ENCODE measurements around the gene TRIM25. TPM values are rescaled to one million over a fixed set of nuclear protein-coding genes. Genes with fewer than 3 reads are reported as not detected.

Gene TRIM25
- total RNA-seq, 1 experiment from 2014 or later: 92.8 TPM

GRCh38 chr17:56863974-56864373 lies 49.9 kb downstream of the TRIM25 start:
- ChIA-PET CTCF (interaction anchor here (0.7 kb wide), 1 partner anchor 46 kb away, joined by 5 read pairs; no protein-coding TSS in a partner anchor), POLR2A (ENCODE audit: unreplicated experiment) (no interaction called here)
- Histone ChIP-seq H3K4me3 (no peak overlapping the region), H3K4me2 (no peak overlapping the region), H3F3A (ENCODE audit: insufficient read depth, low read depth) (peaks cover 7% of the 10 kb centered on the region), H2AFZ (no peak overlapping the region), H3K27ac (no peak overlapping the region), H3K36me3 (ENCODE audit: low read depth) (peaks cover 30% of the 10 kb centered on the region; the same call in 1 of the 2 replicates), H3K27me3 (ENCODE audit: insufficient read depth, low read depth) (no peaks in the 10 kb centered on the region), H4K20me1 (ENCODE audit: insufficient read depth) (no peaks in the 10 kb centered on the region), H3K9me2 (ENCODE audit: insufficient read depth) (no peaks in the 10 kb centered on the region), H3K79me2 (ENCODE audit: low read depth) (no peaks in the 10 kb centered on the region), H3K9me3 (ENCODE audit: insufficient read depth, low read depth) (no peaks in the 10 kb centered on the region), H3K4me1 (replicated peaks; ENCODE audit: insufficient read depth) (no peaks in the 10 kb centered on the region)
- DNase-seq: no peak
- intact Hi-C loops (cut with micrococcal nuclease; ENCODE audit: unreplicated experiment): no loop called here
- no TSS peak for BruUV-seq (replicated peaks)
- TF ChIP-seq CTCF (conservative IDR thresholded peaks at IDR 0.05) (no peak), EZH2 (IDR thresholded peaks at IDR 0.05; ENCODE audit: low read depth) (no peak)

GRCh38 chr17:56861899-56862298 lies 52.0 kb downstream of the TRIM25 start:
- Histone ChIP-seq H3K4me2 (no peak overlapping the region), H3K4me3 (no peak overlapping the region), H3K27ac (no peak overlapping the region), H3K79me2 (ENCODE audit: low read depth) (no peaks in the 10 kb centered on the region), H3F3A (ENCODE audit: insufficient read depth, low read depth) (peaks cover 3% of the 10 kb centered on the region), H2AFZ (no peak overlapping the region), H3K9me2 (ENCODE audit: insufficient read depth) (no peaks in the 10 kb centered on the region), H3K27me3 (ENCODE audit: insufficient read depth, low read depth) (no peaks in the 10 kb centered on the region), H3K36me3 (ENCODE audit: low read depth) (peaks cover 33% of the 10 kb centered on the region; the same call in 1 of the 2 replicates), H3K4me1 (replicated peaks; ENCODE audit: insufficient read depth) (no peaks in the 10 kb centered on the region), H3K9me3 (ENCODE audit: insufficient read depth, low read depth) (no peaks in the 10 kb centered on the region), H4K20me1 (ENCODE audit: insufficient read depth) (no peaks in the 10 kb centered on the region)
- DNase-seq: no peak
- no peak for TF ChIP-seq EZH2 (IDR thresholded peaks at IDR 0.05; ENCODE audit: low read depth)
- TF ChIP-seq CTCF (conservative IDR thresholded peaks at IDR 0.05): no peak
- intact Hi-C loops (cut with micrococcal nuclease; ENCODE audit: unreplicated experiment): no loop called here
- BruUV-seq (replicated peaks): no TSS peak
- CTCF ChIA-PET: interaction anchor here (0.5 kb wide), 1 partner anchor 240 kb away, joined by 3 read pairs; no protein-coding TSS in a partner anchor
- POLR2A ChIA-PET (ENCODE audit: unreplicated experiment): no interaction called here

- POLR2A ChIA-PET (ENCODE audit: unreplicated experiment): no interaction called here
- H3K27ac ChIP-seq: no peak overlapping the region
- H3K4me3 ChIP-seq: no peak overlapping the region
- no peak for TF ChIP-seq EZH2 (IDR thresholded peaks at IDR 0.05; ENCODE audit: low read depth)
- TF ChIP-seq CTCF (conservative IDR thresholded peaks at IDR 0.05): no peak
- no TSS peak for BruUV-seq (replicated peaks)
- no peaks in the 10 kb centered on the region for H4K20me1 ChIP-seq (ENCODE audit: insufficient read depth)
- H3K9me2 ChIP-seq (ENCODE audit: insufficient read depth): no peaks in the 10 kb centered on the region
- H3K27me3 ChIP-seq (ENCODE audit: insufficient read depth, low read depth): no peaks in the 10 kb centered on the region
- CTCF ChIA-PET: no interaction called here
- H3K9me3 ChIP-seq (ENCODE audit: insufficient read depth, low read depth): no peaks in the 10 kb centered on the region
- DNase-seq: no peak
- H3K4me1 ChIP-seq (replicated peaks; ENCODE audit: insufficient read depth): no peaks in the 10 kb centered on the region
- no peaks in the 10 kb centered on the region for H3F3A ChIP-seq (ENCODE audit: insufficient read depth, low read depth)
- H3K4me2 ChIP-seq: no peak overlapping the region
- no peaks in the 10 kb centered on the region for H3K79me2 ChIP-seq (ENCODE audit: low read depth)
- no peak overlapping the region for H2AFZ ChIP-seq
- intact Hi-C loops (cut with micrococcal nuclease; ENCODE audit: unreplicated experiment): no loop called here
- no peaks in the 10 kb centered on the region for H3K36me3 ChIP-seq (ENCODE audit: low read depth)
These were observed 62.8 kb downstream of the TRIM25 start for GRCh38 chr17:56851008-56851407.
